GM13976 (cell line): ENCODE measurements around the gene ADPGK.

Experiments
- DNase-seq: peaks from one replicate; pipeline ENCODE4 v3.0.0; 2012; ENCODE audit warnings: low spot score
- in situ Hi-C: fragments of 300-500 bp; cut with MboI; formaldehyde crosslinking; loops from one replicate; pipeline ENCODE4 v1.12.0; 2022; ENCODE audit warnings: low sequenced_read_pairs, mixed read lengths, inconsistent platforms; ENCODE audit not compliant: unreplicated experiment
- TF ChIP-seq, protein P1 (sequence below): IDR thresholded peaks from 2 replicates; pipeline ENCODE4 v1.5.1; 2012; ENCODE audit warnings: borderline replicate concordance, mild to moderate bottlenecking; ENCODE audit not compliant: insufficient read depth; ENCODE audit errors: extremely low read depth, missing control alignments, control extremely low read depth

Gene ADPGK

DNA sequence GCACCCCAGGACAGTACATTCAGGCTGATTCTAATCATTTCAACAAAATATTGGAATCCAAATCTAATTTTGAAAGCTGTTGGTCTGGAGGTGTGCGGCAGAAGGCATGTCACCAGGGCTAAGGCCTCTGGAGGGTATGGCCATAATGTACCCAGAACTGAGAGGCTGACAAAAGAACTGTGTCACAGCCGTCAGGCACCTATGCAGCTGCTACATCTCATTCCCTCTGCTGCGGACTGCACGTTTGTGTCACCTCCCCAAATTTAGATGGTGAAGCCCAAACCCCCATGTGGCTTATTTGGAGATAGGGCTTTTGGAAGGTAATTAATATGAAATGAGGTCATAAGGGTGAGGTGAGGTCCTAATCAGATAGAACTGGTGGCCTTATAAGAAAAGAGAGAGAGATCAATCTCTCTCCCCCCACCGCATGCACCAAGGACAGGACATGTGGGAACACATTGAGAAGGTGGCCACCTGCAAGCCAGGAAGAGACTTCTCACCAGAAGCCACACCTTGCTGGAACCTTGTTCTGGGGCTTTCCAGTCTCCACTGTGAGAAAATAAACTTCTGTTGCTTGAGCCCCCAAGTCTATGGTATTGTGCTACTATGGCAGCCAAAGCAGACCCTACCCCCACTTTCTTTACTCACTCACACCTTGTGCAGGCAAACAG is 22.8 kb downstream of the ADPGK start:
- in situ Hi-C loops = no loop called here
- TF ChIP-seq, protein P1, sequence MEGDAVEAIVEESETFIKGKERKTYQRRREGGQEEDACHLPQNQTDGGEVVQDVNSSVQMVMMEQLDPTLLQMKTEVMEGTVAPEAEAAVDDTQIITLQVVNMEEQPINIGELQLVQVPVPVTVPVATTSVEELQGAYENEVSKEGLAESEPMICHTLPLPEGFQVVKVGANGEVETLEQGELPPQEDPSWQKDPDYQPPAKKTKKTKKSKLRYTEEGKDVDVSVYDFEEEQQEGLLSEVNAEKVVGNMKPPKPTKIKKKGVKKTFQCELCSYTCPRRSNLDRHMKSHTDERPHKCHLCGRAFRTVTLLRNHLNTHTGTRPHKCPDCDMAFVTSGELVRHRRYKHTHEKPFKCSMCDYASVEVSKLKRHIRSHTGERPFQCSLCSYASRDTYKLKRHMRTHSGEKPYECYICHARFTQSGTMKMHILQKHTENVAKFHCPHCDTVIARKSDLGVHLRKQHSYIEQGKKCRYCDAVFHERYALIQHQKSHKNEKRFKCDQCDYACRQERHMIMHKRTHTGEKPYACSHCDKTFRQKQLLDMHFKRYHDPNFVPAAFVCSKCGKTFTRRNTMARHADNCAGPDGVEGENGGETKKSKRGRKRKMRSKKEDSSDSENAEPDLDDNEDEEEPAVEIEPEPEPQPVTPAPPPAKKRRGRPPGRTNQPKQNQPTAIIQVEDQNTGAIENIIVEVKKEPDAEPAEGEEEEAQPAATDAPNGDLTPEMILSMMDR = no peak
- DNase-seq = no peak

- in situ Hi-C loops = no loop called here
- DNase-seq = no peak
- TF ChIP-seq, protein P1 = no peak
These were observed 25.4 kb downstream of the ADPGK start for GRCh38 chr15:72758182-72758581.

DNA sequence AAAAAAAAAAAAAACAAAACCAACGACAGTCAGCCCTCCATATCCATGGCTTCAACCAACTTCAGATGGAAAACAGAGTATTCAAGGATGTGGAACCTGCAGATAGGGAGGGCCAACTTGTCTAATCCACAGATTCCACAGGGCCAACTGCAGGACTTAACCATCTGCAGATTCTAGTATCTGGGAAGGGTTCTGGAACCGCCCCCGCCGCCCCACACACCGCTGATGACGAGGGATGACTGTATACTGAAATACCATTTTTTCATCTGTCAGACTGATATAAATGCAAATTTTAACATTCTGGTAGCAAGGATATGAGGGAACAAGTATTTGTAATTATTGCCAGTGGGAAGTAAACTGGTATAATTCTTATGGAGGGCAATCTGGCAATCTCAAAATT is 29.5 kb downstream of the ADPGK start:
- DNase-seq = no peak
- TF ChIP-seq, protein P1 = no peak
- in situ Hi-C loops = no loop called here

DNA sequence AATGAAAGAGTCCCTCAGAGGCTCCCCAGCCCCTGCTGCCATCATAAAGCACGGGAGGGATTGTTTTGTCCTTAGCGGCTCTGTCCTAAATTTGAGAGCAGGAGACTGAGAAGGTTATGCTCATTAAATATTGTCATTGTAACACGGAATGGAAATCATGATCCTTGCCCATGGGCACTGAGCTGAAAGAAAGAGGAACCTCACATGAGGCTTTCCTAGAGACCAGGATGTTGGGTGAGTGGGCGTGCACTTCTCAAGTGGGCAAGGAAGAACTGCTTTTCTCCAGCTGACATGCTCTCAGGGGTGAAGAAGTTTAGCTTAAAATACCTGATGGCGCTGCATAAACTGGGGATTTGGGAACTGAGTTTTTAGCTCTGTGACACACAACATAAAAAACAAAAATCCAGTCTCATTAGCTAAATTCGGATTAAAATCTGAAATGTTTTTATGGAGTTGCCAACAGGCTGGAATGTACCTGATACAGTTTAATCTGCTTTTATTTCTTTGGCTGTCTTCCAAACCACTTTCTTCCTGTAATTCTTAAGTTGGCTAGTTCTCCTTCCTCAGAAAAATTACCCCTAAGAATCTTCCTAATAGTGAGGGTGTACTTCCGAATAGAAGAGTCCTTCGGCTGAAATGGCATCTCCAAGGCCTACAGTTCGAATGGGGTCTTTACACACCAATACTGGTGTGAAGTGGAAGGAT is 31.7 kb downstream of the ADPGK start:
- in situ Hi-C loops = no loop called here
- TF ChIP-seq, protein P1 = no peak
- no peak for DNase-seq

DNA sequence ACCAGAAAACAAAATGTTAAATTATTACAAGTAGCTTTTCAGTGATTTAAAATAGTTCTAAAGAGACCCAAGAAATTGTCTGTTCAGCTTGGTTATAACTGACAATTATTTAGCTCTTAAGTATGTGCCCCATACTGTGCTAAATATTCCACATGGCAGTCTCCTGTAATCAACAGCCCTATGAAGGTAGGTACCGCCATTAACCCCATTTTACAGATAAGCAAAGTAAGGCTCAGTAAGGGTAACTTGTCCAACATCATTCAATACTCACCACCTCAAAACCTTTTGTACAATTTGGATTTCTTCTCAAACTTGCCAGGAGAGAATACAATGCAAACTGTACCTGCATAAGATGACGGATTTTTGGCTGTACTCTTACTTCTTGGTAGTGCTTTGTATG is 33.9 kb downstream of the ADPGK start:
- DNase-seq = no peak
- TF ChIP-seq, protein P1 = no peak
- in situ Hi-C loops = no loop called here

- peak; percentile 57 for DNase-seq
- TF ChIP-seq, protein P1 = no peak
These were observed 43.3 kb downstream of the ADPGK start for GRCh38 chr15:72740219-72740618.

More at GRCh38 chr15:72740219-72740618, 43.3 kb downstream of the ADPGK start:
- in situ Hi-C loops = no loop called here
